Colonic mucosa (tissue), 4 donors: ENCODE measurements around the gene FNIP2. TPM values are rescaled to one million over a fixed set of nuclear protein-coding genes. Genes with fewer than 3 reads are reported as not detected.

Experiments
- DNase-seq: peaks from one replicate; pipeline ENCODE4 v3.0.0-alpha.2; 2020
- H3K27ac ChIP-seq: fragments of 200-600 bp; one replicate; pipeline ENCODE4 v1.8.0; 2021
- H3K27me3 ChIP-seq: fragments of 200-600 bp; one replicate; pipeline ENCODE4 v1.8.0; 2021
- H3K36me3 ChIP-seq: fragments of 200-600 bp; one replicate; pipeline ENCODE4 v1.8.0; 2021
- H3K4me1 ChIP-seq: fragments of 200-600 bp; one replicate; pipeline ENCODE4 v1.8.0; 2021; ENCODE audit warnings: mild to moderate bottlenecking
- H3K4me3 ChIP-seq: fragments of 200-600 bp; one replicate; pipeline ENCODE4 v1.8.0; 2021
- H3K9ac ChIP-seq, 2 donors: one replicate each; pipeline ENCODE4 v1.7.0; 2013; ENCODE audit warnings: control low read depth in 2 of 2, low read depth in 2 of 2, low read length in 2 of 2
- H3K9me3 ChIP-seq: fragments of 200-600 bp; one replicate; pipeline ENCODE4 v1.8.0; 2021
- intact Hi-C: fragments of 100-400 bp; cut with DNase I; formaldehyde crosslinking; loops from one replicate; pipeline ENCODE4 v1.14.1; 2022
- total RNA-seq, 2 donors: library from RNA; stranded (reverse); fragmentation: NEBNext Ultra II Directional in 1 of 2; extraction: Animal tissue kit (Norgen Biotek cat#: 25700) in 1 of 2; gene quantifications; one replicate each; pipeline ENCODE4 v1.2.1, GENCODE V29; 2021
- TF ChIP-seq, protein P1 (sequence below): fragments of 200-600 bp; IDR thresholded peaks from one replicate; pipeline ENCODE4 v1.8.0; 2022; ENCODE audit warnings: antibody characterized with exemption, mild to moderate bottlenecking
- donor health status: healthy.
- donor health status: DM: no; HTN: no; CAD: no.
- donor health status: DM: no; HTN: no; CAD: no.

The FNIP2 gene
- total RNA-seq, 2 donors from 2014 or later = 56.2 to 89.6 TPM

DNA sequence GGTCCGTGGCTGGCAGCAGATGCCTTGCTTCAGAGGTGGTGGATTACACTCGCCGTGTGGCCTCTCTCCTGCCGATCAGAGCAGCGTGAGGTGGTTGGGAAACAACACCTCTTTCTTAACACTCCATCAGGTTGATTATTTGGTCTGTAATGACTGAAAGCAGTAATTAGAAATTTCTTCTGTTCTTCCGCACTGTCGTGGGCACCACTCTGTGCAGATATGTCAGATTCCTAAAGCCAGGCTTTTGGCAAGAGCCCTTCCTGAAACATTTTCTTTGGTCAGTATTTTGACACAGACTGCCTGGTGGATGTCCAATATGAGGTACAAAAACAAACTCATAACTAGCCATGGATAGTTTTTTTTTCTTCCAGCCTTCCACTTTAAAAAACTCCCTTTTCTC, 100.9 kb downstream of the FNIP2 start:
- H3K27me3 ChIP-seq = no peaks in the 10 kb centered on the region
- TF ChIP-seq, protein P1, sequence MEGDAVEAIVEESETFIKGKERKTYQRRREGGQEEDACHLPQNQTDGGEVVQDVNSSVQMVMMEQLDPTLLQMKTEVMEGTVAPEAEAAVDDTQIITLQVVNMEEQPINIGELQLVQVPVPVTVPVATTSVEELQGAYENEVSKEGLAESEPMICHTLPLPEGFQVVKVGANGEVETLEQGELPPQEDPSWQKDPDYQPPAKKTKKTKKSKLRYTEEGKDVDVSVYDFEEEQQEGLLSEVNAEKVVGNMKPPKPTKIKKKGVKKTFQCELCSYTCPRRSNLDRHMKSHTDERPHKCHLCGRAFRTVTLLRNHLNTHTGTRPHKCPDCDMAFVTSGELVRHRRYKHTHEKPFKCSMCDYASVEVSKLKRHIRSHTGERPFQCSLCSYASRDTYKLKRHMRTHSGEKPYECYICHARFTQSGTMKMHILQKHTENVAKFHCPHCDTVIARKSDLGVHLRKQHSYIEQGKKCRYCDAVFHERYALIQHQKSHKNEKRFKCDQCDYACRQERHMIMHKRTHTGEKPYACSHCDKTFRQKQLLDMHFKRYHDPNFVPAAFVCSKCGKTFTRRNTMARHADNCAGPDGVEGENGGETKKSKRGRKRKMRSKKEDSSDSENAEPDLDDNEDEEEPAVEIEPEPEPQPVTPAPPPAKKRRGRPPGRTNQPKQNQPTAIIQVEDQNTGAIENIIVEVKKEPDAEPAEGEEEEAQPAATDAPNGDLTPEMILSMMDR = no peak
- no peak for DNase-seq
- H3K36me3 ChIP-seq = peaks cover 4% of the 10 kb centered on the region
- intact Hi-C loops = no loop called here
- no peaks in the 10 kb centered on the region for H3K9me3 ChIP-seq
- no peaks in the 10 kb centered on the region for H3K4me1 ChIP-seq
- H3K4me3 ChIP-seq = no peak overlapping the region
- H3K9ac ChIP-seq = no peak overlapping the region
- H3K27ac ChIP-seq = no peak overlapping the region

DNA sequence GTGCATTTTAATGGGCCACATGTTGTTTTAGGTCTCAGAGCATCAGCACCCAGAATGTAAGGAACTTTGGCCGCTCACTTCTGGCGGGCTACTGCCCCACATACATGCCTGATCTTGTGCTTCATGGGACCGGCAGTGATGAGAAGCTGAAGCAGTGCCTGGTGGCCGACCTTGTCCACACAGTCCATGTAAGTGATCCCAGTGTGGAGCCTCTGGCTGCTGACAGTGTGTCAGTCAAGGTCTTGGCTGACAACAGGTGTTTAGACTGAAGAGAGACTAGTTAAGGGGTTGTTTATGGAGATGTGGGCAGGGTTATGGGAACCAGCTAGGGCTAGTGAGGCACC, 101.4 kb downstream of the FNIP2 start:
- H3K36me3 ChIP-seq = peaks cover 4% of the 10 kb centered on the region
- intact Hi-C loops = no loop called here
- H3K9me3 ChIP-seq = no peaks in the 10 kb centered on the region

DNA sequence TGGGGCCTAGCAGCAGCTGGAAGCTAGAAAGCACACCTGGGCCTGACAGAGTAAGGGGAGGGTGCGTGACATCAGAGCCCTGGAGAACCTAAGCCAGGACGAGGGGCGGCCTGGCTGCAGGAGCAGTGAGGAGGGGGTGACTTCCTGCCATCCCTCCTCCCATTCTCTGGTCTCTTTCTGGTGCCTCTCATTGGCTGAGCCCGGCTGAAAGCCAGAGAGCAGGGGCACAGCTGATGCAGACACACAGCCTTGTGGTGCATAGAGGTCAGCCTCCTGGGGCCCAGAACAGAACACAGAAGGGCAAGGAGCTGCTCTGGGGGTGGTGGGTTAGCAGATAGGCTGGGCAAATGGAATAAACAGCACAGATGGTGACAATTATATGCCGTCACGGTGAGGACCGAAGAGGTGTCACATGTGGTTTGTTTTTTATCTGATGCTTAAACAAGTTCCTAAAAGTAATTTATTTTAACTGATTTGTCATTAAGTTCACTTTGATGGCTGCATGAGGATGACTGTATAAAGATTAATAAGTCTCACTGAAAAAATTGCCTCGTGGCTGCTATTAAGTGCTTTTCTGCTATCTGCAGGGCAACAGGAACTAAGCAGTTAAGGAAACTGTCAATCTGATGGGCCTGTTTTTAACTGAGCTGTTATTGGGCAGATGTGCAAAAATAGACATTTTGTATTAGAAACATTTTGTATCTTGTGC, 102.0 kb downstream of the FNIP2 start:
- peaks cover 4% of the 10 kb centered on the region for H3K36me3 ChIP-seq
- no peaks in the 10 kb centered on the region for H3K9me3 ChIP-seq
- H3K27me3 ChIP-seq = no peaks in the 10 kb centered on the region
- no peak for DNase-seq
- no peak overlapping the region for H3K4me3 ChIP-seq
- no peak overlapping the region for H3K9ac ChIP-seq
- no peak overlapping the region for H3K27ac ChIP-seq
- TF ChIP-seq, protein P1 = no peak
- intact Hi-C loops = no loop called here
- no peaks in the 10 kb centered on the region for H3K4me1 ChIP-seq

More for the DNA sequence above, 101.4 kb downstream of the FNIP2 start:
- H3K27ac ChIP-seq = no peak overlapping the region
- TF ChIP-seq, protein P1 = no peak
- H3K27me3 ChIP-seq = no peaks in the 10 kb centered on the region
- no peaks in the 10 kb centered on the region for H3K4me1 ChIP-seq
- no peak overlapping the region for H3K4me3 ChIP-seq
- no peak for DNase-seq
- H3K9ac ChIP-seq = no peak overlapping the region

DNA sequence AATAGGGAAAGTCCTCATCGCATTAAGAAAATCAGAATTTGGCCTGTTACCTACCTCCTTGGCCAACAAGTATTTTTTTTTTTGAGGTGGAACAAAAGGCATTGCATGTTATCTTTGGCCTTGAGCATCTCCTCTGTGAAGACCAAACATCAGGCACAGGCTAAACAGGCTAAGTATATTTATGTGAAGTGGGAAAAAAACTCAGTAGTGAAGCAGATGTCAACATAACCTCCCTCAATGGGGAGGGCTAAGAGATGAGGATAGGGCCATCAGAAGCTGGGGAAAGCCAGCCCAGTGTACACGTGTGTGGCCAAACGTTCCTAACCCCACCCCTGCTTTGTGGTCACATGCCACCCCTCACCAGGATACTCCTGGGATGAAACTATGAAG, 102.5 kb downstream of the FNIP2 start:
- no peak for DNase-seq
- Histone ChIP-seq H3K9me3 (no peaks in the 10 kb centered on the region), H3K27ac (no peak overlapping the region), H3K36me3 (peaks cover 4% of the 10 kb centered on the region), H3K27me3 (no peaks in the 10 kb centered on the region), H3K4me3 (no peak overlapping the region), H3K4me1 (no peaks in the 10 kb centered on the region), H3K9ac (no peak overlapping the region)
- TF ChIP-seq, protein P1 = no peak
- intact Hi-C loops = no loop called here

DNA sequence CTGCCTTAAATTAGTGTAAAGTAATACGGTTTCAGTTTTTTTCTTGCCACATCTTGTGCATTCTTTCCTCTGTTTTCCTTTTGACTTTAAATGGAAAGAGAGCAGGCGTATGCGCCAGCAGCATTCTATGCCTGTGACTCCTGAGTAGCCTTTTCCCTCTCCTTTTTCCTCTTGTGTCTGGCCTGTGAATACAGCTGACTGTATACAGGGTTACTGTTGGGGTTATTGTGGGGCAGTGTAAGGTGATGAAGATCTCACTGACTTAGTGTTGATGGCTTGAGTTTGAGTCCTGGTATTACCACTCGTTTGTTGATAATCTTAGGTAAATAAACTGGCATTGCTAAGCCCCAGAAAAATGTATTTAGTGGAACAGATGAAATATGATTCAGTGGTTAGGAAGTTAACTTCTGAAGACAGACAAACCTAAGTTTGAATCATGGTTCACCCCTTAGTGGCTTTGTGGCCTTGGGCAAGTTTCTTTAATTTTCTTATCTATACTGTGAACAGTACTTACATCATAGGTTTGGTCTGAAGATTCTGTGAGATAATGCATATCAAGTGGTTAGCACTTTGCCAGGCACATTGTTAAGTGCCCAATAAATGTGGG, 105.1 kb downstream of the FNIP2 start:
- H3K9me3 ChIP-seq = no peaks in the 10 kb centered on the region
- intact Hi-C loops = no loop called here
- no peaks in the 10 kb centered on the region for H3K36me3 ChIP-seq
- H3K9ac ChIP-seq = no peak overlapping the region
- TF ChIP-seq, protein P1 = no peak
- H3K4me3 ChIP-seq = no peak overlapping the region
- no peaks in the 10 kb centered on the region for H3K4me1 ChIP-seq
- no peak overlapping the region for H3K27ac ChIP-seq
- no peaks in the 10 kb centered on the region for H3K27me3 ChIP-seq
- no peak for DNase-seq
